Measurements from ENCODE around the gene DNAH9.

DNA sequence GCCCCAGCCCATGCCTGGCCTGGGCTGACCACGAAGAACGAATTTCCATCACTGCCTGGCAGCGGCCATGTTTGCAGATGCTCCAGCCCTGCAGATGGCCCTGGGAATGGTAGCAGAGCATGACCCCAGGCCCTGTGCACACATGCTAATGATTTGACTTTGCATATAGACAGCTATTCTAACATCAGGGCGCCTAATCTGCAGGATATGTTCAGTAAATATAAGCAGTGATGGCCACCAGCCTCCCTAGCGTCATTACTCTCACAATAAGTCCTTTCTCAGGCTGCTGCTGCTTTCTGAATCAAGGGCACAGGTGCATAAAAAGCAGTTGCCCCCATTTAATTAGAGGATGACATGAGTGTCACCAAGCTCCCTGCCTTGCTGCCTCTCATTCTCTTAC is 24.2 kb downstream of the DNAH9 start:
- TF ChIP-seq, protein P1, sequence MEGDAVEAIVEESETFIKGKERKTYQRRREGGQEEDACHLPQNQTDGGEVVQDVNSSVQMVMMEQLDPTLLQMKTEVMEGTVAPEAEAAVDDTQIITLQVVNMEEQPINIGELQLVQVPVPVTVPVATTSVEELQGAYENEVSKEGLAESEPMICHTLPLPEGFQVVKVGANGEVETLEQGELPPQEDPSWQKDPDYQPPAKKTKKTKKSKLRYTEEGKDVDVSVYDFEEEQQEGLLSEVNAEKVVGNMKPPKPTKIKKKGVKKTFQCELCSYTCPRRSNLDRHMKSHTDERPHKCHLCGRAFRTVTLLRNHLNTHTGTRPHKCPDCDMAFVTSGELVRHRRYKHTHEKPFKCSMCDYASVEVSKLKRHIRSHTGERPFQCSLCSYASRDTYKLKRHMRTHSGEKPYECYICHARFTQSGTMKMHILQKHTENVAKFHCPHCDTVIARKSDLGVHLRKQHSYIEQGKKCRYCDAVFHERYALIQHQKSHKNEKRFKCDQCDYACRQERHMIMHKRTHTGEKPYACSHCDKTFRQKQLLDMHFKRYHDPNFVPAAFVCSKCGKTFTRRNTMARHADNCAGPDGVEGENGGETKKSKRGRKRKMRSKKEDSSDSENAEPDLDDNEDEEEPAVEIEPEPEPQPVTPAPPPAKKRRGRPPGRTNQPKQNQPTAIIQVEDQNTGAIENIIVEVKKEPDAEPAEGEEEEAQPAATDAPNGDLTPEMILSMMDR (IDR thresholded peaks at IDR 0.05) = no peak
- TF ChIP-seq POLR2A (IDR thresholded peaks at IDR 0.05) = no peak
